Panc1 (cell line): Measurements from ENCODE around the gene TLE4. TPM values are rescaled to one million over a fixed set of nuclear protein-coding genes. Genes with fewer than 3 reads are reported as not detected.

ENCODE experiments used
- ATAC-seq: fragments of 200-7000 bp; cut with Tn5 transposase; 2 replicates; pipeline ENCODE4 v1.9.1; 2020; ENCODE audit warnings: mild to moderate bottlenecking, moderate library complexity
- BruUV-seq: library from RNA; stranded (reverse); fragments of 400-500 nt; replicated peaks from 2 replicates; lab custom pipeline; 2021; lab: Mats Ljungman, UMichigan
- CTCF ChIA-PET: fragments of 300-600 bp; sonication (Branson Sonifier 250); formaldehyde crosslinking; loops from one replicate; lab custom pipeline; 2022; ENCODE audit warnings: antibody characterized with exemption; lab: Charles Lee
- POLR2A ChIA-PET: fragments of 300-600 bp; sonication (Branson Sonifier 250); formaldehyde crosslinking; loops from one replicate; lab custom pipeline; 2022; ENCODE audit warnings: antibody characterized with exemption; lab: Charles Lee
- DNase-seq: peaks from one replicate; pipeline ENCODE4 v3.0.0-alpha.2; 2010; ENCODE audit warnings: low read depth, low spot score
- H3K27ac ChIP-seq: 2 replicates; pipeline ENCODE4 v1.5.1; 2011; ENCODE audit warnings: mild to moderate bottlenecking, low read length, inconsistent platforms
- H3K27me3 ChIP-seq: fragments of 200-500 bp; sonication (Bioruptor generic); 2 replicates; pipeline ENCODE4 v1.6.0; 2014; ENCODE audit warnings: low read length, inconsistent platforms; ENCODE audit not compliant: control insufficient read depth, insufficient read depth
- H3K36me3 ChIP-seq: fragments of 200-500 bp; sonication (Bioruptor generic); 2 replicates; pipeline ENCODE4 v1.5.1; 2014; ENCODE audit warnings: inconsistent platforms, mild to moderate bottlenecking, low read length, moderate library complexity; ENCODE audit not compliant: control insufficient read depth, insufficient read depth
- H3K4me1 ChIP-seq: 2 replicates; pipeline ENCODE4 v1.5.1; 2011; ENCODE audit warnings: inconsistent platforms, mild to moderate bottlenecking, low read length, moderate library complexity; ENCODE audit not compliant: control insufficient read depth, insufficient read depth
- H3K4me3 ChIP-seq, 2 experiments: 2 replicates each; pipeline ENCODE4 v1.5.1; 2011 to 2012; ENCODE audit warnings: low read depth in 2 of 2, low read length in 2 of 2, mild to moderate bottlenecking in 2 of 2, inconsistent platforms in 1 of 2, moderate library complexity in 1 of 2
- H3K9me3 ChIP-seq: fragments of 200-500 bp; sonication (Bioruptor generic); 2 replicates; pipeline ENCODE4 v1.5.1; 2014; ENCODE audit warnings: low read depth, mild to moderate bottlenecking, inconsistent platforms, low read length, moderate library complexity; ENCODE audit not compliant: control insufficient read depth, insufficient read depth
- CTCF ChIP-seq: fragments of 450-650 bp; IDR thresholded peaks from 2 replicates; pipeline ENCODE4 v1.5.1; 2017; ENCODE audit warnings: mild to moderate bottlenecking
- POLR2AphosphoS5 ChIP-seq: IDR thresholded peaks from 2 replicates; pipeline ENCODE4 v1.6.1; 2012; ENCODE audit warnings: mild to moderate bottlenecking, low read depth, low read length, moderate library complexity
- REST ChIP-seq, 2 experiments: IDR thresholded peaks; 2 replicates each; pipeline ENCODE4 v1.6.1; 2011 to 2012; ENCODE audit warnings: low read depth in 2 of 2, control low read depth in 1 of 2, low read length in 1 of 2, mild to moderate bottlenecking in 1 of 2, moderate library complexity in 1 of 2; ENCODE audit not compliant: insufficient read depth in 1 of 2
- SIN3A ChIP-seq: IDR thresholded peaks from 2 replicates; pipeline ENCODE4 v1.6.1; 2012; ENCODE audit warnings: low read depth, mild to moderate bottlenecking, low read length, moderate library complexity, borderline replicate concordance; ENCODE audit not compliant: insufficient read depth
- TCF7L2 ChIP-seq: IDR thresholded peaks from 2 replicates; pipeline ENCODE4 v1.6.1; 2011; ENCODE audit warnings: mild to moderate bottlenecking, low read depth, low read length, inconsistent platforms
- in situ Hi-C: cut with HindIII; loops from 2 replicates; pipeline ENCODE4 v1.10.0; 2016; ENCODE audit warnings: low sequenced_read_pairs, low pct_unique_long_range_greater_than_20kb
- intact Hi-C: fragments of 100-400 bp; cut with micrococcal nuclease; formaldehyde crosslinking; loops from one replicate; pipeline ENCODE4 v1.10.0; 2022; ENCODE audit not compliant: unreplicated experiment
- total RNA-seq: library from RNA; stranded (reverse); gene quantifications from one replicate; pipeline ENCODE4 v1.2.1, GENCODE V29; 2021; ENCODE audit not compliant: unreplicated experiment

Gene TLE4
- total RNA-seq, 1 experiment from 2014 or later = 8.7 TPM

GRCh38 chr9:79559495-79560181, 12.1 kb upstream of the TLE4 start:
- H3K9me3 ChIP-seq = no peaks in the 10 kb centered on the region
- no peak for TF ChIP-seq CTCF
- TF ChIP-seq SIN3A = no peak
- TF ChIP-seq TCF7L2 = no peak
- TF ChIP-seq REST (IDR thresholded peaks at IDR 0.05; ENCODE audit: insufficient read depth in 1 of 2, low read depth in 2 of 2, low read length in 1 of 2) = no peak
- DNase-seq (no peak), ATAC-seq (no peak)
- POLR2A ChIA-PET = interaction anchor here (0.7 kb wide), 1 partner anchor 70 kb away, joined by 3 read pairs; no protein-coding TSS in a partner anchor
- H3K36me3 ChIP-seq = no peaks in the 10 kb centered on the region
- no peak overlapping the region for H3K27ac ChIP-seq
- no peaks in the 10 kb centered on the region for H3K27me3 ChIP-seq
- intact Hi-C loops (loop anchor here (10.0 kb wide), 1 partner anchor 75 kb away; no protein-coding TSS in a partner anchor), in situ Hi-C loops (no loop called here)
- BruUV-seq = no TSS peak
- CTCF ChIA-PET = no interaction called here
- H3K4me3 ChIP-seq = no peak overlapping the region
- H3K4me1 ChIP-seq = no peaks in the 10 kb centered on the region

- H3K27ac ChIP-seq = no peak overlapping the region
- no peaks in the 10 kb centered on the region for H3K36me3 ChIP-seq
- in situ Hi-C loops (no loop called here), intact Hi-C loops (loop anchor here (10.0 kb wide), 1 partner anchor 78 kb away; no protein-coding TSS in a partner anchor)
- H3K4me3 ChIP-seq = no peak overlapping the region
- BruUV-seq = no TSS peak
- DNase-seq = no peak
- ATAC-seq = no peak
- H3K4me1 ChIP-seq = no peaks in the 10 kb centered on the region
- no peak for TF ChIP-seq CTCF
- no peak for TF ChIP-seq REST (IDR thresholded peaks at IDR 0.05; ENCODE audit: insufficient read depth in 1 of 2, low read depth in 2 of 2, low read length in 1 of 2)
- no peak for TF ChIP-seq POLR2AphosphoS5
- no peak for TF ChIP-seq SIN3A
- no peak for TF ChIP-seq TCF7L2
- ChIA-PET POLR2A (no interaction called here), CTCF (no interaction called here)
- no peaks in the 10 kb centered on the region for H3K9me3 ChIP-seq
- H3K27me3 ChIP-seq = no peaks in the 10 kb centered on the region
Measured at GRCh38 chr9:79562749-79563386, 8.9 kb upstream of the TLE4 start.
